ENCODE measurements around the gene SERPIND1.
"Not testable (repeated sequence)": the region's sequence is repeated elsewhere in the genome, so short reads cannot be mapped to it uniquely, and the experiment has no call there.

Gene SERPIND1, protein sequence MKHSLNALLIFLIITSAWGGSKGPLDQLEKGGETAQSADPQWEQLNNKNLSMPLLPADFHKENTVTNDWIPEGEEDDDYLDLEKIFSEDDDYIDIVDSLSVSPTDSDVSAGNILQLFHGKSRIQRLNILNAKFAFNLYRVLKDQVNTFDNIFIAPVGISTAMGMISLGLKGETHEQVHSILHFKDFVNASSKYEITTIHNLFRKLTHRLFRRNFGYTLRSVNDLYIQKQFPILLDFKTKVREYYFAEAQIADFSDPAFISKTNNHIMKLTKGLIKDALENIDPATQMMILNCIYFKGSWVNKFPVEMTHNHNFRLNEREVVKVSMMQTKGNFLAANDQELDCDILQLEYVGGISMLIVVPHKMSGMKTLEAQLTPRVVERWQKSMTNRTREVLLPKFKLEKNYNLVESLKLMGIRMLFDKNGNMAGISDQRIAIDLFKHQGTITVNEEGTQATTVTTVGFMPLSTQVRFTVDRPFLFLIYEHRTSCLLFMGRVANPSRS

DNA sequence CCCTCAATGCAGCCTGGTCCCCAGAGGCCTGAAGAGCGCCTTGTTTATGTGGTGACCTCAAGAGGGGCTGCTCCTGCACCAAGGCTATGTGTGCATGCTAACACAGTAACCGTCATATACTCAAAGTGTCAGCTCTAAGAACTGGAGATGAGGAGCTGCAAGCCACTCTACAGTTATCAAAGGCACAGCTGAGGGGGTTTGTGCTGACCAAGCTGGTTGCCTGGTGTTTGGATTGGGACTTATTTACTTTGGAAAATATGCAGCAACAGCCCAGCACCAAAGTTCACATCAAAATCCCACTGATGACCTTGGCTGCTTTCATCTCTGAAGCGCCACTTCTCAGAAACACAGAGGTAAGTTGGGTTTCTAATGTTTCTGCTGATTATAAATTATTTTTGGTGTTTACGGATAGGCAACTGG lies at the start of gene SERPIND1:
TSS of gene SERPIND1 (plus strand) at position 321 of the 420 bp plus-strand sequence. CDS start 5,200 bp downstream, outside the sequence.
- DNase-seq (ENCODE audit: low read depth), result no peak

DNA sequence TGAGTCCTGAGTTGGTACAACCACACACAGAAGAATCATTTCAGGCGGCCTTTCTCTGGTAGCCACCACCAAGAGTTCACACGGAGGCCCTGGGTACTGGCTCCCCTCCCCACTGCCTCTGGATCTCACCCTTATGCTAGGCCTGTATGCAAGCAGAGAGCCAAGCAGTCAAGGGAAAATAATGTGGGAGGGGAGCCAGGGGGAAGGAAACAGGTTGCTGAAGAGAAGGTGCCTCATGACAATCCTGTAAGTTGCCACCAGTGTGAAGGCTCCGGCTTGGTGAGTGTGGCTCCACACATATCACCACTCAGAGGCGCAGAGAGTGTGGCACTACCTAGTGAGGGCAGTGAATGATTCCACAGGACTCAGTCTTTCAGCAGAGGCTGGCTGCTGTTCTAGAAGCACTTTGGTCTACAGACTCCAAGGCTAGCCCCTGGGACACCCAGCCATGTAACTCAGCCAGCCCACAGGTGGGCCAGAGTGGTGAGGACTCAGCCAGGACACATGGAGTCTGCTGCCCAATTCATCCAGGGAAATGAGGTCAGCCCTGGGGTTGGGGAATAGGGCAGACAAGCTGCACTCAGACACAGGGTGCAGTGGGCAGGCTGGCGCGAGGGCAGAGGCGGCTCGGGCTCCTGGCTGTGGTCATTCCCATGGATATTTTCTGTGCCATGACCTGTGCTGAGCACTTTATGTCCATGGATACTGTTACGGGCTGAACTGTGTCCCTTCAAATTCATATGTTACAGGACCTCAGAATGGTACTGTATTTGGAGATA lies 49.0 kb upstream of the SERPIND1 start:
- no peak for DNase-seq (ENCODE audit: low read depth)

DNA sequence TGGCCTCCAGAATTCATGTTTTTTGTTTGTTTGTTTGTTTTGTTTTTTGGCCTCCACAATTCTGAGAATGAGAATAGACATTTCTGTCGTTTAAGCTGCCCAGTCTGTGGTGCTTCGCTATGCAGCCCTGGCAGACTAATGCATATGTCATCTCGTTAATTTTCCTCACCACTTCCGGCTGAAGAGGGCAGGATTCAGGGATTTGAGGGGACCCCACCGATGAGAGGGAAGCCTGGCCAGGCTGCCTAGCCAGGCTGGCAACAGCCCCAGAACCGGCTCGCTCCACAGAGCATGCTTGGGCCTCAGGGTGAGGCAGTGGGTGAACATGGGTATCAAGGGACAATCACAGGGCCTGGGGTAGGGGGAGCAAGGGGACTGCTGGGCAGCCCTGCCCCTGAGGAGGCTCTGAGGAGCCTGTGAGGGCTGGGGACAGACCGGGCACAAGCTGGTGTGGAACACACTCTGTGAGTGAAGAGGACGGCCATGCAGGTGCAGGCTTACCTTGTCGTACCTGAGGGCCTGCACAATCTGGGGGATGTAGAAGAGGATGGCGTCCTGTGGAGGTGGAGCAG lies 47.8 kb upstream of the SERPIND1 start:
- DNase-seq (ENCODE audit: low read depth), result no peak

DNA sequence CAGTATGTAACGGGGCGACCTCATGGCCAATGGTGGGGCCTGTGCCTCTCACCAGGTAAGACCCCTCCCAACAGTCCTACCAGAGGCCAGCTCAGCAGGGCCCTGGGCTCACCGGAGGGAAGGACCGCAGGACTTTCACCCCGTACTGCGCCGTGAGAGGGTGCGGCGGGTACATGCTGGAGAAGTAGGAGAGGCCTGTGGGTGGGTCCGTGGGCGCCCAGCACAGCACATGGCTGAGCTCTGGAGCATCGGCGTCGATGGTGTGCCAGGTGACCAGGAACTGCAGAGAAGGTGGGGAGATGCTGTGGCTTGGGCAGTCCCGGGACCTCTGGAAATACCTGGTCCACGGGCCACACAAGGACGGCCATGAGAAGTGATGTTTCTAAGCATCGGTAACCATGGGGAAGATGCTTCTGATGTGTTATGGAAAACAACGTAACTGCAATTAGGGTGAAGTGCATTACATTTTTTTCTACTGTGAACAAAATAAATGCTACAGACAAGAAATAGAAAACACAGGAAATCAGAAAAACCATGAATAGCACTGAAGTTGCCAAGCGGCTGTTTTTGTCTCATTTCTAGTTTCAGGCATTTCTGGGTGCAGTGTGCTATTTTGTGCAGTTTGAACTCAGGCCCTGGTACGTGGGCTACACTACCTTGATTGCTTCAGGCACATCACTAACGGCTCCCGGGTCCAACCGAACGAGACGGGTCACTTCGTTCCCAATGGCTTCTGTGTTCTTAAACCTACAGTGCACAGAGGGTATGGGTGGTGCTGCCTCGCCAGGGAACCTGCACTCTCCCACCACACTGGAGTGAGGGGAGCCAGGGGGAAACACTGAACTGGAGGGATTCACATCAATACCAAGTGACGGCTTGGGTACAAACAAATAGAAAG lies 46.5 kb upstream of the SERPIND1 start:
- no peak for DNase-seq (ENCODE audit: low read depth)

DNA sequence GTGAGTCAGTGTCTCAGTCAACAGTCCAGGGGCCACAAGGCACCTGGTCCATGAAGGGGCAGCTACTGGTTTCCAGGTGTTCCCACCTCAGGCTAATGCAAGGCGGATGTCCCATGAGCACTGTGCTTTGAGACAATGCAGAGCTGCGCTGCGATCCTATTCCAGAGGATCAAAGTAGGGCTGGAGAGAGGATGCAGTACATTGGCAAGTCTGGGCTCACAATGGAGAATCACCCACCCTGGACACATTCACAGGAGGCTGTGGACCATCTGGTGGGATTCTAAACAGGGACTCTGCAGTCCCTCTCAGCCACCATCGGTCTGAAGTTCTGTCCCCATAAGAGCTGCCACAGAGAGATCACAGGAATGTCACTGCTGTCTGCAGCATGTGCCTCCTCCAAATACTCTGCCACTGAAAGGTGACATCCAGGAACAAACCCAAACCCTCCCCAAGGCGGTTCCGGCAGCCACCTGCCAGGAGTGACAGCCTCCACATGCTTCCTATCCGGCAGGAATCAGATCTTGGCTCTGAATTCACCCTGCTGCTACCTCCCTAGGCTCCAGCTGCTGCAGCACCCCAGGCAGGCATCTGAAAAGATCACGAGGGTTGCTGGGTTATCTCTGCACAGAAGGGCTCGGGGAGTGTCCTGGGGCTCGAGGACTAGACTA lies 45.3 kb upstream of the SERPIND1 start:
- DNase-seq (ENCODE audit: low read depth), result no peak

DNA sequence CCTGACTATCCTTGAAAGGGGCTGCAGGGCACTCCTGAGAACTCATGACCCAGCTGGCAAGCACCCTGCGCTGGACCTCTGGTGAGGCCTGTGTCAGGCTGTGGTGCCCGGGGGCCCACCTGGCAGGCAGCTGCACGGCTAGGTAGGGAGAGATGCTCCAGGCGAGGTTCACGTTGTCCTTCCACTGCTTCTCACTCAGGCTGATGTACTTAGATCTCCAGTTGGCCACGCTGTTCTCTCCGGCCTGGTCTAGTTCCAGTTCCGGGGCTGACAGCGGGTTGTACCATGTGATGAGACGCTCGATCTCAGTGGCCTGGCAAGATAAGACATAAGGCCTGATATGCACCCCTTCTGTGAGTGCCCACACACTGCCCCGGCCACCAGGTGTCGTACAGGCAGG lies 44.7 kb upstream of the SERPIND1 start:
- no peak for DNase-seq (ENCODE audit: low read depth)

DNA sequence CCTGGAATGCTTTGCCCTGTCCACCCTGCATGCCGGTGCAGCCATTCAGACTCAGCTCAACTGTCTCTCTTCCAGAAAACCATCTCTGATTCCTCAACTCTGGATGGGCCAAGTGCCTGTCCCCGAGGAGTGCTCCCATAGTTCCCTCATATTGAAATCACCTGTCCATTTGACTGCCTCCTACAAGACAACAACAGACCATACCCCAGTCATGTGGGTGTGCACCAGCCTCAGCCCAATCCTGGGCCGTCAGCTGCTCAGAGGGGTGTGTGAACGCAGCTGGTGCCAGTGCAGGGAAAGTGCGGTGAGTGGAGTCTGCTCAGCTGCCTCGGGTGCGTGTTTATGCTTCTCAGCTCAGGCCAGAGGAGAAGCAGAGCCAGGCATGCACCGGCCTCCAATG lies 41.5 kb upstream of the SERPIND1 start:
- DNase-seq (ENCODE audit: low read depth), result not testable (repeated sequence)

DNA sequence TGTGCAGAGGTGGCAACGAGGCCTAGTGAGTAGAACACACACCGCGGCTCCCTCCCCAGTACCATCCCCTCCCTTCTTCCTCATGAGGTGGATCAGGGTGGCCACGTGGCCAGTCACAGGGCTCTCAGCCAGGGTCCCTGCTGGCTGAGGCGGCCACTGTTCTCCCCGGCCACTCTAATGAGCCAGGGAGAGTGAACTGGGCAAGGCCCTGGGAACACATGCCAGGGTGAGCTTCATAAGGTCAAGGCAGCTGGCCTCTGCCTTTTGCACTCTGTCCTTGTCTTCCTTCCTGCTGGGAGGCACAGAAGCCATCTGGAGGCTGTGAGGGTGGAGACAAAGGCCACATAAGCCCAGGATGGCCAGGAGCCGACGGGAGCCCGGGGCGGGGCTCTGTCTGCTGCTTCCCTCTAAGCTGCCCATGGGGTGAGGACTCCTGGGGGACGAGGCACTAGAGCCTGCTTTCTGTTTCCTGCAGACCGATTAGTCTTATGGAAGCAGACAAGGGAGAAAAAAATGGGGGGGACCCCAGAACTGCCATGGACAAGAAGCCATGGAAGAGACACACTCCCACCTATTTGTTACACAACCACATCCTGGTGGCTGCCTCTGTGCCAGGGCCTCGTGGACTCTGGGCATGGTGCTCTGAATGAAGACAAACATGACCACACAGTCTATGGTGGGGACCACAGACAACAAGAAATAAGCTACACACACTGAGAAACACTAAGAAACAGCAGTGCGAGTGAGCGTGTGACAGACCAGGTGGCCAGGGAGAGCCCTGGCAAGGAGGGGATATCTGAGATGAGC lies 38.4 kb upstream of the SERPIND1 start:
- DNase-seq (ENCODE audit: low read depth), result not testable (repeated sequence)

DNA sequence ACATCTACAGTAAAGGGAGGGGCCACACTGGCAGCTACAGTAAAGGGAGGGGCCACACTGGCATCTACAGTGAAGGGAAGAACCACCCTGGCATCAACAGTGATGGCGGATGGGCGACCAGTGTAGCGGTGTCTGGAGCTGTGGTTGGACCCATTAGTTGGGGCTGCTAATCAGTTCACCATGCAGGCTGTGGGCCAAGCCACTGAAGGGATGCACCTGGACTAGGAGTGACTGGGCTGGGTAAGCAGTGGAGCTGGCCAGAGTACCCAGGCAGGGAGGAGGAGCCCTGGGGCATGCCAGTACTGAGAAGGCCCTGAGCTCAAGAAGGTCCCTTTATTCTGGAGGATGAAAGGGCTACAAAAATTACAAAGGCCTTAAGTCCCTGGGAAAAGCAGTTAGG lies 37.0 kb upstream of the SERPIND1 start:
- DNase-seq (ENCODE audit: low read depth), result not testable (repeated sequence)

DNA sequence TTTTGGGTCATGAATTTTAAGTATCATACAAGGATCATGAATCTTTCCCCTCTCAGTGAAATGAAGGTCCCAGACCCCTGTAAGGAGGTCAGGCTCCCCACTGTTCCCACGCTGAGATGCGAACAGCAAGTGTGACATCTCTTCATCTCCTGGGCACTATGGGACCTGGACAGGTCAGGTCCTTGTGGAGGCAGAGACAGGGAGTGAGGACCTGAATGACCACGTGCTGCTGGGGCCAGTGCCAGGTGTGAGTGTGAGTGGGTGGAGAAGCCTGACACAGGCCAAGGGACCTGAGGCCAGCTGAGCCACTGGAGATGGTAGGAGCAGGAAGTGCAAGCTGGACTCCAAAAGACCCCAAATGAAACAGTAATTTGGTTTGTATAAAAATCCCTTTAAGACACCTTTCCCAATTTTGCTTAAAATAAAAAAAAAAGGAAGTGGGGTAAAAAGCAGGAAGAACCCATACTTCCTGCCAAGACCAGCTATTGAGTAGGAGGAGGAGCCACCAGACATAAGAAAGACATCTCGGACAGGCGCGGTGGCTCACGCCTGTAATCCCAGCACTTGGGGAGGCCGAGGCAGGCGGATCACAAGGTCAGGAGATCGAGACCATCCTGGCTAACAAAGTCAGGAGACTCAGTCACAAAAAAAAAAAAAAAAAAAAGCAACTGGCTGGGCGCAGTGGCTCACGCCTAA lies 35.4 kb upstream of the SERPIND1 start:
- DNase-seq (ENCODE audit: low read depth), result peak; percentile 12

DNA sequence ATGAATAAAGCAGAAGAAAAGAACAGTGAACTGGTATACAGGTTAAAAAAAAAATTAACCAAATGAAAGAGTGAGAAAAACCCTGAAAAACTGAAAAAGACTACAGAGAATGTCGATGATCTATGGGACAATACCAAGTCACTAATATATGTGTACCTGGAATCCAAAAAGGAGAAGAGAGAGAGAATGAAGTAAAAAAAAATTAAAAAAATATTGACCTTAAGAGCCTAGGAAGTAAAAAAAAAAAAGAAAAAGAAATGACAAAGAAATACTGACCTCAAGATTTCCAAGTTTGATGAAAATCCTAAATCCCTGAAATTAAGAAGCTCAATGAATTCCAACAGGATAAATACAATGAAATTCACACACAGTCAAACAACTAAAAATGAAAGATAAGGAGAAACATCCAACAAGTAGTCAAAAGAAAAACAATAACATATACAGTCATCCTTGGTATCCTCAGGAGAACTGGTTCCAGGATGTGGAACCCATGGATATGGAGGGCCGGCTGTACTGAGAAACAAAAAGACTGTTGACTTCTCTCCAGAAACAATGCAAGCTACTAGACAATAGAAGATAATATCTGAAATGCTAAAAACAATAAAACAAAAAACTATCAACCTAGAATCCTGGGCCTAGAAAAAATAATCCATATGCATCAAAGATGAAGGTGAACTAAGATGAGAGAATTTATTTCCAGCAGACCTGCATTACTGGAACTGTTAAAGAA lies 33.5 kb upstream of the SERPIND1 start:
- DNase-seq (ENCODE audit: low read depth), result no peak

DNA sequence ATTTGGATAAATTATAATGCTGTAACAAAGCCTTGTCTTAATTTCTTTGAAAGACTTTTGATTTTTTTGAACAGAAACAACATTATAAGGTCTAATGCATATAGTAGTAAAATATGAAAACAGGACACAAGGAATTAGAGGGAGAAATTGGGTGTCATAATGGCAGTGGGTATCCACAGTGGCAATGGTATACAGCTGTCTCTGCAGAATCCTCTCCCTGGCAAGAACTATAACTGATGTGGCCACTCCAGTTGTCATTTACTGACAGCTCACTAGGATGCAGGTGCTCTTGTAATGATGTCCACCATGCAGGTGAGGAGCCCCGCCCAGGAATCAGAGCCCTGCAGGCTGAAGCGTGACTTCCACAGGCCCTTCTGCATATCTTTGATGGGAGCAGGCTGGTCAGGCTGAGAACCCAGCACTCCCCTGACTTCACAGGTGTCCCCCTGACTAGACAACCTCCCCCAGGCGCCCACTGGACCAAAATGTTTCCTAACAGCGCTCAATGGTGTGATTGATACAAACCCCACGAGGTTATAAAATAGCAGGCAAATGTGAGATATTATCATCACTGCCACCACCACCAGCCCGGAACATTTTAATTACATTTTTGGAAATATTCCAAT lies 32.8 kb upstream of the SERPIND1 start:
- no peak for DNase-seq (ENCODE audit: low read depth)

DNA sequence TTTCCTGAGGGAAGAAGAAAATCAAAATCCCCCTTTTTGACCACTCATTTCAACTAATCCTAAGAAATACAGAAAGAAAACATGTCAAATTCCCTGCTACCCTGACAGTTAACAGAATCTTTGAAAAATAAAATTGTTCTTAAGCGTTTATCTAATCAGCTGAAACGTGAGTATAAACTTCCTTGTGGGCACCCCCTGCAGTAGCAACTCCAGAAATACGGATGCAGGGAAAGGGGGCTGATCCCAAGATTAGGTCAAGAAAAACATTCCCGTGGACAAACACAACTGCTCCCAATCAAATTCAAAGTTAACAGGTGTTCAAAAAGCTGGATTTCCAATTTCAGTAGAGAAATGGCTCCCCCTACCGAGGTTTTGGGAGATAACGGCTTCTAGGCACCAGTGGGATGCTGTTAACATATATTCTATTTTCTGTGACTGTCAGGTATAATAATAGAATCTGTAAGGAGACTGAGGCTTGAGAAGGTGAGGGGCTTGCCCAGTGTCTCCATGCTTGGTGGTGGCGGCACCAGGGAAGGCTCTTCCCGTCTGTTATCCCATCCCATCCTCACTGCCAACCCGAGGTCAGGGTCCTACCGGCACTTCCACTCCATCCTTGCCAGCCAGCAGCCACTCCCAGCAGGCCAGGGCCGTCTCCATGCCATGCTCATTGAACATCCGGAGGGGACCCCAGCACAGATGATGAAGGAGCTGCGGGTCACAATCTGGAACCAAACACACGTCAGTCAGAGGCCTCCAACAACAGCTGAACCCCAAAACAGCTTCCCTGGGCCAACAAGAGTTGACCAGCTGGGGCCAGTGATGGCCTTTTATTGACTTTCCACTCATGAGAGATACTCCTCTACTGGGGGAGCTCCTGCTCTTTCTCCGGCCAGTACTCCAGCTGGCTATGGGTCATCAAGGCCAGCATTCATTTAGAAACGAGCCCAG lies 32.0 kb upstream of the SERPIND1 start:
- no peak for DNase-seq (ENCODE audit: low read depth)

DNA sequence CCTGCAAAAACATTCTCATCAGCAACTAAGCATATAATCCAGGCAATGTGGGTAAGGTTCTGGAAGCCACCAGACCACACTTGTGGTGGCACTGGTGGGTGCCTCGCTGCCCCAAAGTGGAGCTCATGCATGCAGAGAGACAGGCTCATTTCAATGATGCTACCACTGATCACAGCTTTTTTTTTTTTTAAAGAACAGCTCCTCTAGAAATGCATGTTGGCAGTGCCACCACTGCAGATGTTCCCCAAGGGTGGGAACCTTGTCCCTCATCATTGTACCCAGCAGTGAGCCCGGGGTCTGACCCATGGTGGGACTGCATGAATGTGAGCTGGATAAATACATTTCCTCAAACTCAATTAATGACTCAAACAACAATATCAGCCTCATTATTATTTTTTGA lies 31.1 kb upstream of the SERPIND1 start:
- DNase-seq (ENCODE audit: low read depth), result no peak

DNA sequence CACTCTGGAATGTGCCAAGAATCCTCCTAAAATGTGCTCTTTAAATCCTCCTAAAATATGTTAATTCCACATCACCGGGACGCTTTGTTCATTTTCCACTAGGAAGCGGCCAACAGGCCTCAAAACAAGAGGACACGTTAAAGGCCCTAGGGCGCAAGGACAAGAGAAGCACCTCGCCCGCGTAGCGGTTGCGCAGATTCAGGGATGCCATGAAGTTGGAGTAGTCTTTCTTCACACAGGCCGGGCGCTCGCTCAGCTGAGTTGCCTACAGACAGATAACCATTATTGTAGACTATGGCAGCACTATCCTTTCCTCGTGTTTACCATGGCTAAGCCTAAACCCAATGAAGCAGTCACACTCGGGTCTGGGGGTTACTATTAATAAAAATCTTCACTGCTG lies 29.5 kb upstream of the SERPIND1 start:
- DNase-seq (ENCODE audit: low read depth), result no peak

DNA sequence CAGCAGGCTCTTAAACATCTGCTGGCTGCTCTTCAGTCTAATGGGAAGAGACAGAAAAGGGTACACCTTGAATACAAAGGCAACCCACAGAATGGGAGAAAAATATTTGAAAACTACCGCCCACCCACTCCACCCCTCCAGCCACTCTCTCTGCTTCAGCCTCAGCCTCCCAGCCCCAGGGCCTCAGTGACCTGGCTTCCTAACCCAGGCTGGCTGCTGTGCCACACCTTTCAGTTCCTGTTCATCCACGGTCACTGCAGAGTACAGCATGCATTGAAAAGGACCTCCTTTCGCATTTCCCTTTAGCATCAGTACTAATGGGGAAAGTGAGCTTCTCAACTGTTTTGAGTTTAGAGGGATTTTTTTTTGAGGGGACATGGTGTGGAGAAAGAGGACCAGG lies 28.8 kb upstream of the SERPIND1 start:
- DNase-seq (ENCODE audit: low read depth), result no peak

DNA sequence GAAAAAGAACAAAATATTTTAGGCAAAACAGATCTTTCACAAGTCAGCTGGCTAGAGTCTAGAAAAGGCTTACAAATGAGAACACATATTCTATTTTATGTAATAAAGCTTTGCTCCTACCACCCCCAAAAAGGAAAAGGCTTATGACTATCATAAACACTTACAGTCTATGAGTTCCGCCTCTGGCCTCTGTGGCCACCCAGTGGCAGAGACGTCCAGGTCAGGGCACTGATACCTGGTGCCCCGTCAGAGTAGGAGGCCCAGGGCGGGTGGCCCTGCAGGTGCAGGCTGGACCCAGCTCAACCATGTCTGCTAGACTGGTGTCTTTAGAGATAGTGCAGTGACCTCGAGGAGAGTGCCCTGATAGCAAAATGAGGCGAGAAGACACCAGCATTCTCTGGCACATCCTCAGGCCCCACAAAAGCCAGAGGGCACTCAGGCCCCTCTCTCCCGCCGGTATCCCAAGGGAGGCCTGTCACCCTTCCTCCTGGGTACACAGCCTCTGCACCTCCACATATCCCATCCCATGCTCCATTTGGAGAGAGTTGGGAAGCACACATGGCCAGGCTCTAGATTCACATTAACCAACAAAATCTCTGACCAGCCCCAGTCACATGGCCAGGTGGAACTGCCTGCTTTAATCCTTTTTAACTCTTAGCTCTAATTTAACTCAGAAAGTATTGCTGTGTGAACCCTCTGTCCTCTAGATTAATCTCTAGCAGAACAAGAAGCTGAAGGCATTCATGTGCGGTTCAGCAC lies 27.3 kb upstream of the SERPIND1 start:
- no peak for DNase-seq (ENCODE audit: low read depth)

Data from CMK (cell line).